ENCODE results near the gene CYP2B6. TPM values are rescaled to one million over a fixed set of nuclear protein-coding genes. Genes with fewer than 3 reads are reported as not detected.

CYP2B6 gene
- total RNA-seq (2022; extraction: Qiagen RNA extraction), result 0.04 TPM in 1 of 5 replicates, not detected in the others

GRCh38 chr19:40990972-40991381 lies at the start of gene CYP2B6:
CYP2B6 (plus strand) TSS chr19:40991282; CDS start chr19:40991306, 24 bp downstream.

Other genes starting within 250 kb of the CYP2B6 start
- 15.5 to 21.3 TPM (median 19.0 TPM) in 5 replicates for gene ACTMAP, start 240.8 kb upstream of the CYP2B6 start, total RNA-seq (2022; extraction: Qiagen RNA extraction)
- gene SNRPA, start 240.1 kb upstream of the CYP2B6 start, total RNA-seq (2022; extraction: Qiagen RNA extraction), result 159 to 177 TPM (median 172 TPM) in 5 replicates
- gene MIA, start 215.8 kb upstream of the CYP2B6 start, total RNA-seq (2022; extraction: Qiagen RNA extraction), result 0.30 to 0.33 TPM in 2 of 5 replicates, not detected in the others
- 14.9 to 18.5 TPM (median 16.9 TPM) in 5 replicates for gene RAB4B, start 213.0 kb upstream of the CYP2B6 start, total RNA-seq (2022; extraction: Qiagen RNA extraction)
- gene EGLN2, start 192.1 kb upstream of the CYP2B6 start, total RNA-seq (2022; extraction: Qiagen RNA extraction), result 74.3 to 103 TPM (median 97.3 TPM) in 5 replicates
- gene CYP2A6, start 140.8 kb upstream of the CYP2B6 start, total RNA-seq (2022; extraction: Qiagen RNA extraction), result 0.07 TPM in 1 of 5 replicates, not detected in the others
- not detected in 5 replicates for gene CYP2A7, start 109.1 kb upstream of the CYP2B6 start, total RNA-seq (2022; extraction: Qiagen RNA extraction)
- gene CYP2A13, start 97.2 kb downstream of the CYP2B6 start, total RNA-seq (2022; extraction: Qiagen RNA extraction), result not detected in 5 replicates
- gene CYP2F1, start 123.2 kb downstream of the CYP2B6 start, total RNA-seq (2022; extraction: Qiagen RNA extraction), result not detected in 5 replicates
- 16.1 to 27.3 TPM (median 23.6 TPM) in 5 replicates for gene CYP2S1, start 201.9 kb downstream of the CYP2B6 start, total RNA-seq (2022; extraction: Qiagen RNA extraction)
- gene AXL, start 227.9 kb downstream of the CYP2B6 start, total RNA-seq (2022; extraction: Qiagen RNA extraction), result 86.6 to 117 TPM (median 114 TPM) in 5 replicates